AG08395 (cell line): ENCODE results near the gene FN3K.

Source experiments
- DNase-seq: peaks from one replicate; pipeline ENCODE4 v3.0.0; 2012; ENCODE audit warnings: mixed read lengths, low spot score

Gene FN3K

DNA sequence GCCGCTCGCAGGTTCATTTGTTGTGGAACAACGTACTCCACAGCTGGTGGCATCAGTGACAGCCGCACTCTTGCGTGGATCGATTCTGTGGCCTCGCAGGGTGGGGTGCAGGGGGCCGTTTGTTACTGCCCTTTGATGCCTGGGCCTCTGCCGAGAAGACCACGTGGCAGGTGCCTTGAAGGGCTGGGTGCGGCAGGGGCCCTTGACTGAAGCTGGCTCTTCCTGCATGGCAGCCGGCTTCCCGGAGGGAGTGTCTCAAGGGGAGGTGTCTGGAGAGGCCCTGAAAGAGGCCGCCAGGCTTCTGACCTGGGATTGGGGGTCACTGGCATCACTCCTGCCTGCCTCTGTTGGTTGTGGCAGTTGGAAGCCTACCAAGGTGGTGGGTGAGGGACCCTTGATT is 60.2 kb downstream of the FN3K start:
- no peak for DNase-seq

DNA sequence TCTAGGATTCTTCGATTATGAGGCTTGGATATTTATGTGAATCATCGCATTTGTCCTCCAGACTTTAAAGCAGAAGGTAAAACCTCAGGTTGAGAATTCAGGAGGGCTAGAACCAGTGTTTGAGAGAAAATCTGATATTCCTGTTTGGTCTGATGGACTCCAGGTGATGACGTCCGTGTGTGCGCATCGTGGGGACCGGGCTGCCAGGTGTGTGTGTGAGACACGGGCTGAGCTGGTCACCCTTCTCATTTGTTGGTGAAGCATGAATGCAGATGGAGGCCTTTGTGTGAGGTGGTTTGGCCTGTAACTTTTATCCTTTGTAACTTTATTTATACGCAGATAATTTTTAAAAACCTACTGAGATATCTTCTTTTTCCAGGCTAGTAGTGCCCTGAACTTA is 61.6 kb downstream of the FN3K start:
- no peak for DNase-seq

DNA sequence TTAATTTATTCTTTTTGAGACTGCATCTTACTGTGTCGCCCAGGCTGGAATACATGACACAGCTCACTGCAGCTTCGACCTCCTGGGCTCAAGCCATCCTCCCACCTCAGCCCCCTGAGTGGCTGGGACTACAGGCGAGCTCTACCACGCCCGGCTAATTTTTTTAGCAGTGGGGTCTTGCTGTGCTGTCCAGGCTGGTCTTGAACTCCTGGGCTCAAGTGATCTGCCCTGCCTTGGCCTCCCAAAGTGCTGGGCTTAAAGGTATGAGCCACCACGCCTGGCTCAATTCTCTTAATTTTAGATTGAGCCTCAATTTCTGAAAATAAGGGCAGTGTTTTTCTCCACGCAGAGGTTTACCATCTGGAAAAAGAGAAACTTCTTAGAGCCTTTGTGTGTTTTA is 63.3 kb downstream of the FN3K start:
- no peak for DNase-seq

DNA sequence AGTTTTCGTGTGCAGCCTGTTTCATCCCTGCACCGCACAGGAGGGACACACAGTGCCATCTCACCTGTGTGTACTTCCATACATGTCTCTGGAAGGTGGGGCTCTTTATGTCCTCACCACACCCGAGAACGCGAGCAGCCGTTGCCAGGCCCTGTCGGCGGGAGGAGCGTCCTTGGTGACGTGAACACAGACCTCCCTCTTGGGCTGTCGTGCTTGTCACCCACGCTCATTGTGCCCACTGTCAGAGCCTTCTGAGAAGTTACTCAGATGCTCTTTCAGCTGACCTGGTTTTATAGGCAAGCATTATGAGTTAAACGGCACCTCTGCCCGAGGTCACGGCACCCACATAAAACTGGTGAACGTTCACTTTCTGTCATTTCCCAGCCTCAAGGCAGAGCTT is 64.2 kb downstream of the FN3K start:
- no peak for DNase-seq
